Hepatocyte (in vitro differentiated cells): ENCODE measurements around the gene OR56A4. TPM values are rescaled to one million over a fixed set of nuclear protein-coding genes. Genes with fewer than 3 reads are reported as not detected.
A peak's percentile ranks its signal among the peaks of the same experiment; 100 is the strongest.

ENCODE experiments used
- DNase-seq: peaks from one replicate; pipeline ENCODE4 v3.0.0-alpha.2; 2016; ENCODE audit warnings: low spot score
- H2AFZ ChIP-seq: fragments of 200-600 bp; sonication (generic); 2 replicates; pipeline ENCODE4 v1.6.0; 2016; ENCODE audit warnings: antibody characterized with exemption, mild to moderate bottlenecking
- H3K27ac ChIP-seq: fragments of 200-600 bp; sonication (generic); 2 replicates; pipeline ENCODE4 v1.5.1; 2016; ENCODE audit warnings: mild to moderate bottlenecking
- H3K27me3 ChIP-seq: fragments of 200-600 bp; sonication (generic); 2 replicates; pipeline ENCODE4 v1.6.1; 2016
- H3K36me3 ChIP-seq: fragments of 200-600 bp; sonication (generic); replicated peaks from 2 replicates; pipeline ENCODE4 v1.5.1; 2016; ENCODE audit warnings: low read depth; ENCODE audit not compliant: insufficient read depth
- H3K4me1 ChIP-seq: fragments of 200-600 bp; sonication (generic); 2 replicates; pipeline ENCODE4 v1.5.1; 2016; ENCODE audit warnings: mild to moderate bottlenecking, moderate library complexity; ENCODE audit not compliant: insufficient read depth
- H3K4me2 ChIP-seq: fragments of 200-600 bp; sonication (generic); 2 replicates; pipeline ENCODE4 v1.6.0; 2016
- H3K4me3 ChIP-seq: fragments of 200-600 bp; sonication (generic); 2 replicates; pipeline ENCODE4 v1.5.1; 2016; ENCODE audit warnings: mild to moderate bottlenecking
- H3K79me2 ChIP-seq: fragments of 200-600 bp; sonication (generic); 2 replicates; pipeline ENCODE4 v1.6.0; 2017; ENCODE audit warnings: mild to moderate bottlenecking
- H3K9me2 ChIP-seq: fragments of 200-600 bp; sonication (generic); replicated peaks from 2 replicates; pipeline ENCODE4 v1.6.0; 2017; ENCODE audit warnings: mild to moderate bottlenecking; ENCODE audit not compliant: insufficient read depth
- H3K9me3 ChIP-seq: fragments of 200-600 bp; sonication (generic); 2 replicates; pipeline ENCODE4 v1.5.1; 2016; ENCODE audit warnings: low read depth, mild to moderate bottlenecking
- H4K20me1 ChIP-seq: fragments of 200-600 bp; sonication (generic); 2 replicates; pipeline ENCODE4 v1.6.0; 2016; ENCODE audit warnings: mild to moderate bottlenecking; ENCODE audit not compliant: insufficient read depth, poor library complexity, severe bottlenecking
- CTCF ChIP-seq: fragments of 200-600 bp; sonication (generic); IDR thresholded peaks from 2 replicates; pipeline ENCODE4 v1.5.1; 2016; ENCODE audit warnings: antibody characterized with exemption, mild to moderate bottlenecking; ENCODE audit not compliant: poor library complexity
- EZH2 ChIP-seq: fragments of 200-600 bp; sonication (generic); IDR thresholded peaks from 2 replicates; pipeline ENCODE4 v1.6.1; 2016; ENCODE audit warnings: antibody characterized with exemption, mild to moderate bottlenecking, borderline replicate concordance
- EZH2phosphoT487 ChIP-seq: fragments of 200-600 bp; sonication (generic); IDR thresholded peaks from one replicate; pipeline ENCODE4 v1.6.1; 2018; ENCODE audit warnings: antibody characterized with exemption, mild to moderate bottlenecking, low read depth, moderate library complexity; ENCODE audit not compliant: unreplicated experiment, severe bottlenecking
- WGBS: methylation state at CpG from one replicate; pipeline ENCODE4 v1.1.6; 2016; ENCODE audit warnings: low lambda C conversion rate; ENCODE audit errors: missing lambda C conversion rate; 5-methylcytosine and 5-hydroxymethylcytosine counted together
- polyA plus RNA-seq: library from polyadenylated mRNA; unstranded; fragments of >200 nt; fragmentation: Nextera tagmentation; extraction: Ambion mirVana; gene quantifications from 2 replicates; pipeline ENCODE4 v1.2.1, GENCODE V29; 2016
- total RNA-seq: library from RNA; depleted of rRNA; stranded (reverse); fragments of >200 nt; gene quantifications from 2 replicates; pipeline ENCODE4 v1.2.3, GENCODE V29; 2014

The OR56A4 gene
- total and polyA plus RNA-seq, 2 experiments from 2014 or later: not detected

- no peaks in the 10 kb centered on the region for H3K36me3 ChIP-seq
- H2AFZ ChIP-seq: no peak overlapping the region
- H3K27ac ChIP-seq: no peak overlapping the region
- H3K4me2 ChIP-seq: no peak overlapping the region
- H3K9me2 ChIP-seq: no peaks in the 10 kb centered on the region
- no peaks in the 10 kb centered on the region for H3K9me3 ChIP-seq
- H3K27me3 ChIP-seq: peaks cover 12% of the 10 kb centered on the region
- H4K20me1 ChIP-seq: no peaks in the 10 kb centered on the region
- WGBS: 72% methylated on average over 3 of the region's 3 CpGs
- no peak overlapping the region for H3K4me3 ChIP-seq
- H3K4me1 ChIP-seq: no peaks in the 10 kb centered on the region
- no peak for TF ChIP-seq EZH2phosphoT487
- H3K79me2 ChIP-seq: no peaks in the 10 kb centered on the region
- DNase-seq: no peak
These were observed 6.3 kb upstream of the OR56A4 start for GRCh38 chr11:6013042-6013441.

- peak; percentile 8 for DNase-seq
- Histone ChIP-seq H3K4me1 (no peaks in the 10 kb centered on the region), H3K36me3 (no peaks in the 10 kb centered on the region), H4K20me1 (no peaks in the 10 kb centered on the region), H3K4me2 (no peak overlapping the region), H3K27ac (no peak overlapping the region), H3K9me3 (no peaks in the 10 kb centered on the region), H3K4me3 (no peak overlapping the region), H2AFZ (no peak overlapping the region), H3K9me2 (no peaks in the 10 kb centered on the region), H3K79me2 (no peaks in the 10 kb centered on the region), H3K27me3 (peaks cover 13% of the 10 kb centered on the region)
- no peak for TF ChIP-seq CTCF
- TF ChIP-seq EZH2: no peak
- TF ChIP-seq EZH2phosphoT487: no peak
- 70% methylated on average over 4 of the region's 4 CpGs for WGBS
These were observed 5.4 kb upstream of the OR56A4 start for GRCh38 chr11:6012035-6012668.

GRCh38 chr11:6006395-6006794 is 351 bp downstream of the OR56A4 start:
- DNase-seq: no peak
- Histone ChIP-seq H3K9me2 (no peaks in the 10 kb centered on the region), H3K4me2 (no peak overlapping the region), H3K4me1 (no peaks in the 10 kb centered on the region), H2AFZ (no peak overlapping the region), H3K9me3 (no peaks in the 10 kb centered on the region), H3K27ac (no peak overlapping the region), H3K27me3 (peaks cover 13% of the 10 kb centered on the region), H3K36me3 (no peaks in the 10 kb centered on the region), H3K79me2 (no peaks in the 10 kb centered on the region), H4K20me1 (no peaks in the 10 kb centered on the region), H3K4me3 (no peak overlapping the region)
- TF ChIP-seq EZH2phosphoT487: no peak
- TF ChIP-seq CTCF: no peak
- no peak for TF ChIP-seq EZH2

DNA sequence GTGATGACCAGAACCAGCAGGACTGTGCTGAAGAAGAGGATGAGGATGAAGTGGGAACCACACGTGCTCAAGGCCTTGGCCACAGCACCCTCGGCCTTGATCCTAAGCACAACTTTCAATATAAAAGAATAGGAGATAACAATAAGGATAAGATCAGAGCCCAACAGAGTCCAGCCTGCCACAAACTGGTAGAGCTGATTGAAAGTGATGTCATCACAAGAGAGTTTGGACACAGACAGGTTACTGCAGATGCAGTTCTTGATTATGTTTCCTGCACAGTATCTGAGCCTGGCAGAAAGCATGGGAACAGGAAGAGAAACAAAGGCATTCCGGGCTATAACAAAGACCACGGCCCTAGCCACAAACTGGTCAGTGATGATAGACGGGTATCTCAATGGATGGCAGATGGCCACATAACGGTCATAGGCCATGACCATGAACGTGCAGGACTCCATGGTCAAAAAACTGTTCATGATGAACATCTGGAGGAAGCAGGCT is 4.5 kb downstream of the OR56A4 start:
- no peaks in the 10 kb centered on the region for H3K79me2 ChIP-seq
- no peaks in the 10 kb centered on the region for H3K9me3 ChIP-seq
- no peak overlapping the region for H3K4me2 ChIP-seq
- no peak overlapping the region for H2AFZ ChIP-seq
- H3K27me3 ChIP-seq: no peaks in the 10 kb centered on the region
- no peaks in the 10 kb centered on the region for H3K36me3 ChIP-seq
- TF ChIP-seq CTCF (no peak), EZH2 (no peak), EZH2phosphoT487 (no peak)
- H3K27ac ChIP-seq: no peak overlapping the region
- 91% methylated on average over 7 of the region's 7 CpGs for WGBS
- DNase-seq: no peak
- no peaks in the 10 kb centered on the region for H4K20me1 ChIP-seq
- H3K4me1 ChIP-seq: no peaks in the 10 kb centered on the region
- no peaks in the 10 kb centered on the region for H3K9me2 ChIP-seq
- no peak overlapping the region for H3K4me3 ChIP-seq
